Breast epithelium (tissue), 4 donors: ENCODE results near the gene NRG3. TPM values are rescaled to one million over a fixed set of nuclear protein-coding genes. Genes with fewer than 3 reads are reported as not detected.

Experiments used
- DNase-seq, 2 donors: peaks; one replicate each; pipeline ENCODE4 v3.0.0-alpha.2; 2019; ENCODE audit warnings: low spot score in 2 of 2
- H3K27ac ChIP-seq, 2 donors: fragments of 200-600 bp; sonication (generic) in 1 of 2; one replicate each; pipeline ENCODE4 v1.5.1; 2016 to 2019; ENCODE audit warnings: mild to moderate bottlenecking in 1 of 2
- H3K27me3 ChIP-seq, 2 donors: fragments of 200-600 bp; sonication (generic) in 1 of 2; one replicate each; pipeline versions ENCODE4 v1.5.1 to v1.6.0; 2017 to 2019; ENCODE audit warnings: control low read depth in 1 of 2, mild to moderate bottlenecking in 1 of 2
- H3K36me3 ChIP-seq: fragments of 200-600 bp; one replicate; pipeline ENCODE4 v1.5.1; 2019
- H3K4me1 ChIP-seq, 2 donors: fragments of 200-600 bp; sonication (generic); one replicate each; pipeline ENCODE4 v1.5.1; 2016 to 2019; ENCODE audit warnings: control low read depth in 1 of 2
- H3K4me3 ChIP-seq, 3 donors: fragments of 200-600 bp; sonication (generic); 1 replicate in 2 of 3; 2 replicates in 1 of 3; pipeline ENCODE4 v1.5.1; 2016 to 2019; ENCODE audit warnings: mild to moderate bottlenecking in 3 of 3, moderate library complexity in 2 of 3
- H3K9me3 ChIP-seq, 2 donors: fragments of 200-600 bp; sonication (generic) in 1 of 2; one replicate each; pipeline ENCODE4 v1.5.1; 2016 to 2019; ENCODE audit warnings: control low read depth in 1 of 2
- POLR2A ChIP-seq: fragments of 450-650 bp; IDR thresholded peaks from one replicate; pipeline ENCODE4 v1.6.1; 2016; ENCODE audit warnings: antibody characterized with exemption, mild to moderate bottlenecking, moderate library complexity
- POLR2AphosphoS5 ChIP-seq, 3 donors: sonication (generic); formaldehyde crosslinking; IDR thresholded peaks; one replicate each; pipeline ENCODE4 v1.6.1; 2017; ENCODE audit warnings: antibody characterized with exemption in 3 of 3
- intact Hi-C: fragments of 100-400 bp; cut with DNase I; formaldehyde crosslinking; loops from one replicate; pipeline ENCODE4 v1.15.1; 2023; ENCODE audit warnings: low total_unique reads
- total RNA-seq, 3 donors: library from RNA; depleted of rRNA; stranded (reverse); fragments of >200 nt; gene quantifications; one replicate each; pipeline ENCODE4 v1.1.0, GENCODE V29; 2016
- TF ChIP-seq, protein P1 (sequence below), 3 donors: fragments of 450-650 bp; IDR thresholded peaks; one replicate each; pipeline ENCODE4 v1.5.1; 2016 to 2017; ENCODE audit warnings: antibody characterized with exemption in 3 of 3, mild to moderate bottlenecking in 3 of 3, moderate library complexity in 3 of 3

NRG3 gene
- total RNA-seq, 3 donors from 2014 or later: 0.16 to 0.88 (median 0.33) TPM

- H3K4me3 ChIP-seq: no peak overlapping the region
- H3K27ac ChIP-seq: no peak overlapping the region
- no peaks in the 10 kb centered on the region for H3K36me3 ChIP-seq
- intact Hi-C loops: no loop called here
- no peaks in the 10 kb centered on the region for H3K27me3 ChIP-seq
- no peak for DNase-seq
- TF ChIP-seq POLR2A (no peak), POLR2AphosphoS5 (IDR thresholded peaks at IDR 0.05) (no peak)
- TF ChIP-seq, protein P1, sequence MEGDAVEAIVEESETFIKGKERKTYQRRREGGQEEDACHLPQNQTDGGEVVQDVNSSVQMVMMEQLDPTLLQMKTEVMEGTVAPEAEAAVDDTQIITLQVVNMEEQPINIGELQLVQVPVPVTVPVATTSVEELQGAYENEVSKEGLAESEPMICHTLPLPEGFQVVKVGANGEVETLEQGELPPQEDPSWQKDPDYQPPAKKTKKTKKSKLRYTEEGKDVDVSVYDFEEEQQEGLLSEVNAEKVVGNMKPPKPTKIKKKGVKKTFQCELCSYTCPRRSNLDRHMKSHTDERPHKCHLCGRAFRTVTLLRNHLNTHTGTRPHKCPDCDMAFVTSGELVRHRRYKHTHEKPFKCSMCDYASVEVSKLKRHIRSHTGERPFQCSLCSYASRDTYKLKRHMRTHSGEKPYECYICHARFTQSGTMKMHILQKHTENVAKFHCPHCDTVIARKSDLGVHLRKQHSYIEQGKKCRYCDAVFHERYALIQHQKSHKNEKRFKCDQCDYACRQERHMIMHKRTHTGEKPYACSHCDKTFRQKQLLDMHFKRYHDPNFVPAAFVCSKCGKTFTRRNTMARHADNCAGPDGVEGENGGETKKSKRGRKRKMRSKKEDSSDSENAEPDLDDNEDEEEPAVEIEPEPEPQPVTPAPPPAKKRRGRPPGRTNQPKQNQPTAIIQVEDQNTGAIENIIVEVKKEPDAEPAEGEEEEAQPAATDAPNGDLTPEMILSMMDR (IDR thresholded peaks at IDR 0.05): no peak
- no peaks in the 10 kb centered on the region for H3K4me1 ChIP-seq
- H3K9me3 ChIP-seq: no peaks in the 10 kb centered on the region
Observed at GRCh38 chr10:81909453-81909852, 34.5 kb downstream of the NRG3 start.

- DNase-seq: no peak
- Histone ChIP-seq H3K27ac (no peak overlapping the region), H3K36me3 (no peaks in the 10 kb centered on the region), H3K9me3 (no peaks in the 10 kb centered on the region), H3K4me1 (no peaks in the 10 kb centered on the region), H3K4me3 (no peak overlapping the region), H3K27me3 (no peaks in the 10 kb centered on the region)
- TF ChIP-seq POLR2A (no peak), POLR2AphosphoS5 (IDR thresholded peaks at IDR 0.05) (no peak)
- TF ChIP-seq, protein P1 (IDR thresholded peaks at IDR 0.05): no peak
- intact Hi-C loops: no loop called here
Observed at GRCh38 chr10:81911328-81911727, 36.3 kb downstream of the NRG3 start.

DNA sequence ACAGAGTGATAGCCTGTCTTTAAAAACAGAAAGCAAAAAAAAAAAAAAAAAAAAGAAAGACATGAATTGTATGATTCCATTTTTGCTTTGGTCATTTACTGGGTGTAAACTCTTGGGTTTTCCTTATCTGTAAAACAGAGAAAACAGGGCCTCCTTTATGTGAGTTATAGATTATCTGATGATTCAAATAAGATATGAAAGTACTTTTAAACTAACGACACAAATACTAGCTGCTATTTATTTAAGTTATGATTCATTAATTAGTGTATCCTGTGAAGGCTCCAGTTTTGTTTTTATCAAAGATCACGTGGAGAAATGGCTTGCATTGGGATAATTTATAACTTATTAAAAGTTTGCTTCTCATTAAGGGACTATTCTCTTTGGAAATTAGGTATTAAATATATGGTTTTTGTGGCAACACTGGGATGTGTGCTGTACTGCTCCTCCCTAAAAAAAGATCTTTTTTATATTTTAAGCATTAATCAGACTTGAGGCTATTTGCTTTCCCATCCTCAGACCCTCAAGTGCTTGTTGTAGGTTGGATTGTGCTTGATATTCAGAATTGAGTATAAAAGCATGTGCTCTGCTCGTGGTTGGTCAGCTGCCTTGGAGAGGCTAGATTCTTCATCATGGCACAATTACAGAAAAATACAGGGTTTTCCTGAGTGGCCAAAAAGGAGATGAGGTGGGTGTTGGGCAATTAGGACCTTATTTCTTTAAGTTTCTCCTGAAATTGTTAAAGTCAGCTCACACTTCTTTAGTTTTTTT is 39.9 kb downstream of the NRG3 start:
- no peak for TF ChIP-seq POLR2AphosphoS5 (IDR thresholded peaks at IDR 0.05)
- TF ChIP-seq, protein P1 (IDR thresholded peaks at IDR 0.05): no peak
- TF ChIP-seq POLR2A: no peak
- Histone ChIP-seq H3K36me3 (no peaks in the 10 kb centered on the region), H3K4me3 (no peak overlapping the region), H3K4me1 (no peaks in the 10 kb centered on the region), H3K27ac (no peak overlapping the region), H3K27me3 (no peaks in the 10 kb centered on the region), H3K9me3 (no peaks in the 10 kb centered on the region)
- DNase-seq: no peak
- intact Hi-C loops: no loop called here

GRCh38 chr10:81915504-81915897 is 40.5 kb downstream of the NRG3 start:
- Histone ChIP-seq H3K27me3 (no peaks in the 10 kb centered on the region), H3K4me3 (no peak overlapping the region), H3K9me3 (no peaks in the 10 kb centered on the region), H3K36me3 (no peaks in the 10 kb centered on the region), H3K4me1 (no peaks in the 10 kb centered on the region), H3K27ac (no peak overlapping the region)
- TF ChIP-seq, protein P1 (IDR thresholded peaks at IDR 0.05): no peak
- TF ChIP-seq POLR2A: no peak
- intact Hi-C loops: no loop called here
- DNase-seq: no peak

DNA sequence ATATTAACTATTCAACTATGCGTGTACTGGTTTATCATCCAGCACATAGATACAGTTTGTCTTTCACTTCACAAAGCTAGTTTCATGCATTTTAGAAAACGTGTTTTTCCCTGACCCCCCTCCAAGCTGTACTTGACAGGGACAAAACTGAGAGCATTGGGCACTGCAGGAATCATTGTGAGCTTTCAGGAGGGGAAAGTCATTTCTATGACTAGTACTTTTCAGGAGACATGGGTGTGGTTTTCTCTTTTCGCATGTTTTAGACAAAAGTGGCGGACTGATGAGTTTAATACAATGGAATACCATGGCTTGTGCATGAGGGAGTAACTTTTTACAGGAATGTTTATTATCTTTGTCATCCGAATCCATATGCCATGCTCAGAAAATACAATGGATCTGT is 42.7 kb downstream of the NRG3 start:
- Histone ChIP-seq H3K4me1 (no peaks in the 10 kb centered on the region), H3K27me3 (no peaks in the 10 kb centered on the region), H3K9me3 (no peaks in the 10 kb centered on the region), H3K27ac (no peak overlapping the region), H3K36me3 (no peaks in the 10 kb centered on the region), H3K4me3 (no peak overlapping the region)
- TF ChIP-seq POLR2AphosphoS5 (IDR thresholded peaks at IDR 0.05) (no peak), POLR2A (no peak)
- TF ChIP-seq, protein P1 (IDR thresholded peaks at IDR 0.05): no peak
- no peak for DNase-seq
- intact Hi-C loops: no loop called here
